Motor neuron (in vitro differentiated cells): ENCODE results near the gene PRPF4. TPM values are rescaled to one million over a fixed set of nuclear protein-coding genes. Genes with fewer than 3 reads are reported as not detected.
A peak's percentile ranks its signal among the peaks of the same experiment; 100 is the strongest.

ENCODE experiments used
- ATAC-seq, 8 experiments: fragments of 200-7000 bp; cut with Tn5 transposase; replicated peaks in 6 of 8; 2 replicates each; pipeline ENCODE4 v1.8.0; 2021; ENCODE audit warnings: mild to moderate bottlenecking in 8 of 8, moderate library complexity in 8 of 8
- H3K27ac ChIP-seq, 2 donors: fragments of 250-450 bp; sonication (Bioruptor Pico); 2 replicates each; pipeline ENCODE4 v1.9.0; 2021; ENCODE audit warnings: antibody characterized with exemption in 2 of 2, mild to moderate bottlenecking in 2 of 2, moderate library complexity in 1 of 2
- H3K4me1 ChIP-seq, 2 donors: fragments of 250-450 bp; sonication (Bioruptor Pico); replicated peaks in 1 of 2; 2 replicates each; pipeline ENCODE4 v1.6.1; 2021; ENCODE audit warnings: antibody characterized with exemption in 2 of 2, mild to moderate bottlenecking in 2 of 2, moderate library complexity in 1 of 2
- H3K4me3 ChIP-seq, 5 donors: fragments of 250-450 bp; sonication (Bioruptor Pico); 2 replicates each; pipeline ENCODE4 v1.9.0; 2021; ENCODE audit warnings: antibody characterized with exemption in 5 of 5, mild to moderate bottlenecking in 5 of 5, moderate library complexity in 4 of 5
- WGBS, 10 experiments: fragments of 450-650 bp; shearing (Covaris generic); methylation state at CpG; one replicate each; pipeline ENCODE4 v1.0.0; 2022; 5-methylcytosine and 5-hydroxymethylcytosine counted together
- in situ Hi-C, 9 experiments: fragments of 400-800 bp; cut with MboI; loops; one replicate each; pipeline ENCODE4 v1.15.0; 2021; ENCODE audit warnings: low sequenced_read_pairs in 9 of 9, low pct_unique_long_range_greater_than_20kb in 2 of 9; ENCODE audit not compliant: unreplicated experiment in 9 of 9
- total RNA-seq, 8 experiments: library from RNA; unstranded; fragments of 300-600 nt; gene quantifications; 2 replicates each; pipeline versions ENCODE4 v1.2.3 to v1.2.4, GENCODE V29; 2022

Gene PRPF4
- total RNA-seq, 8 experiments from 2014 or later: 22.4 to 35.5 (median 27.6) TPM

GRCh38 chr9:113322671-113323070, 47.2 kb downstream of the PRPF4 start:
- 38 to 80% (median 62%) methylated on average over 2 to 5 of the region's 6 CpGs; no CpG with 5 or more reads in 3 of the 10 experiments for WGBS, 10 experiments
- H3K4me3 ChIP-seq: no peak overlapping the region
- ATAC-seq: no peak
- in situ Hi-C loops: loop anchor here in 2 of 9 experiments (25.0 kb wide), 2 partner anchors 265 to 340 kb away; no protein-coding TSS in a partner anchor
- no peak overlapping the region for H3K27ac ChIP-seq
- no peaks in the 10 kb centered on the region for H3K4me1 ChIP-seq

- 80 to 100% (median 95%) methylated on average over 1 to 4 of the region's 4 CpGs for WGBS, 10 experiments
- Histone ChIP-seq H3K4me1 (no peaks in the 10 kb centered on the region), H3K27ac (no peak overlapping the region), H3K4me3 (no peak overlapping the region)
- in situ Hi-C loops: no loop called here
- ATAC-seq: no peak
These were observed 50.8 kb downstream of the PRPF4 start for GRCh38 chr9:113326230-113326629.

GRCh38 chr9:113328045-113328782, 52.8 kb downstream of the PRPF4 start:
- no peak overlapping the region for H3K27ac ChIP-seq
- in situ Hi-C loops: no loop called here
- no peaks in the 10 kb centered on the region for H3K4me1 ChIP-seq
- no peak overlapping the region for H3K4me3 ChIP-seq
- 72 to 100% (median 85%) methylated on average over 1 to 3 of the region's 3 CpGs; no CpG with 5 or more reads in 3 of the 10 experiments for WGBS, 10 experiments
- no peak for ATAC-seq

- 20 to 90% (median 69%) methylated on average over 1 to 4 of the region's 4 CpGs; no CpG with 5 or more reads in 2 of the 10 experiments for WGBS, 10 experiments
- H3K27ac ChIP-seq: no peak overlapping the region
- no peak overlapping the region for H3K4me3 ChIP-seq
- ATAC-seq: no peak
- H3K4me1 ChIP-seq: no peaks in the 10 kb centered on the region
- in situ Hi-C loops: no loop called here
These were observed 56.3 kb downstream of the PRPF4 start for GRCh38 chr9:113331780-113332179.

GRCh38 chr9:113337714-113338113, 62.3 kb downstream of the PRPF4 start:
- no peak overlapping the region for H3K27ac ChIP-seq
- no peak for ATAC-seq
- H3K4me1 ChIP-seq: peaks cover 4 to 8% of the 10 kb centered on the region in 2 donors
- no CpG with 5 or more reads among the region's 2 CpGs for WGBS, 10 experiments
- H3K4me3 ChIP-seq: no peak overlapping the region
- in situ Hi-C loops: no loop called here

GRCh38 chr9:113340011-113340699, 64.7 kb downstream of the PRPF4 start, which contains the start of gene WDR31:
Gene WDR31 (minus strand): TSS chr9:113340275. CDS start chr9:113332022, 8,253 bp downstream.
- in situ Hi-C loops: no loop called here
- ATAC-seq: peak; percentile 88 to 97 (median 94)
- 0 to 10% (median 0%) methylated on average over 2 to 19 of the region's 46 CpGs; no CpG with 5 or more reads in 2 of the 10 experiments for WGBS, 10 experiments
- Histone ChIP-seq H3K4me1 (peaks cover 4 to 11% of the 10 kb centered on the region in 2 donors), H3K4me3 (peak within 1 kb of the TSS; percentile 61 to 79 (median 72)), H3K27ac (peak within 1 kb of the TSS; percentile 74 to 76)

GRCh38 chr9:113341712-113342410, 66.4 kb downstream of the PRPF4 start:
- 0 to 74% (median 56%) methylated on average over 1 to 7 of the region's 9 CpGs; no CpG with 5 or more reads in 1 of the 10 experiments for WGBS, 10 experiments
- Histone ChIP-seq H3K4me1 (peaks cover 4 to 11% of the 10 kb centered on the region in 2 donors), H3K4me3 (no peak overlapping the region), H3K27ac (no peak overlapping the region)
- in situ Hi-C loops: no loop called here
- ATAC-seq: no peak

Other genes starting within 250 kb of the PRPF4 start
- 10 to 100 TPM in 4 of 8 experiments, 1 to 10 TPM in 4; 1.1 to 15.2 (median 7.7) TPM for gene ZFP37, start 218.9 kb upstream of the PRPF4 start, total RNA-seq
- 10 to 100 TPM in 1 of 8 experiments, 1 to 10 TPM in 4, under 1 TPM in 3; 0.87 to 10.1 (median 1.7) TPM for gene SLC31A2, start 124.7 kb upstream of the PRPF4 start, total RNA-seq
- gene FKBP15, start 54.4 kb upstream of the PRPF4 start, total RNA-seq: 10 to 100 TPM; 12.8 to 28.1 (median 19.7) TPM
- gene SLC31A1, start 54.1 kb upstream of the PRPF4 start, total RNA-seq: 10 to 100 TPM; 10.9 to 25.5 (median 18.7) TPM
- 10 to 100 TPM; 26.9 to 45.5 (median 30.9) TPM for gene CDC26, start 86 bp upstream of the PRPF4 start, total RNA-seq
- gene RNF183, start 27.7 kb downstream of the PRPF4 start, total RNA-seq: 1 to 10 TPM in 2 of 8 experiments, under 1 TPM in 5, not detected in 1; 0.14 to 1.6 (median 0.29) TPM
- gene WDR31, start 64.6 kb downstream of the PRPF4 start, total RNA-seq: 1 to 10 TPM in 7 of 8 experiments, under 1 TPM in 1; 0.76 to 5.8 (median 3.3) TPM
- under 1 TPM in 6 of 8 experiments, not detected in 2; 0.05 to 0.43 (median 0.27) TPM for gene BSPRY, start 73.9 kb downstream of the PRPF4 start, total RNA-seq
- gene HDHD3, start 101.3 kb downstream of the PRPF4 start, total RNA-seq: 10 to 100 TPM in 3 of 8 experiments, 1 to 10 TPM in 5; 6.3 to 15.1 (median 9.0) TPM
- 10 to 100 TPM; 10.2 to 21.9 (median 17.0) TPM for gene ALAD, start 125.6 kb downstream of the PRPF4 start, total RNA-seq
- gene POLE3, start 135.0 kb downstream of the PRPF4 start, total RNA-seq: 10 to 100 TPM; 42.0 to 66.7 (median 50.2) TPM
- 1 to 10 TPM in 4 of 8 experiments, under 1 TPM in 4; 0.54 to 2.4 (median 1.1) TPM for gene C9orf43, start 135.1 kb downstream of the PRPF4 start, total RNA-seq
- gene RGS3, start 188.1 kb downstream of the PRPF4 start, total RNA-seq: 10 to 100 TPM in 7 of 8 experiments, 1 to 10 TPM in 1; 5.7 to 82.3 (median 50.6) TPM